MV-4-11 (cell line): ENCODE results near the gene TPST2.
"Not testable (repeated sequence)": the region's sequence is repeated elsewhere in the genome, so short reads cannot be mapped to it uniquely, and the experiment has no call there.

ENCODE experiments used
- DNase-seq: peaks from one replicate; lab custom pipeline; 2025; lab: John Stamatoyannopoulos, UW

The TPST2 gene

DNA sequence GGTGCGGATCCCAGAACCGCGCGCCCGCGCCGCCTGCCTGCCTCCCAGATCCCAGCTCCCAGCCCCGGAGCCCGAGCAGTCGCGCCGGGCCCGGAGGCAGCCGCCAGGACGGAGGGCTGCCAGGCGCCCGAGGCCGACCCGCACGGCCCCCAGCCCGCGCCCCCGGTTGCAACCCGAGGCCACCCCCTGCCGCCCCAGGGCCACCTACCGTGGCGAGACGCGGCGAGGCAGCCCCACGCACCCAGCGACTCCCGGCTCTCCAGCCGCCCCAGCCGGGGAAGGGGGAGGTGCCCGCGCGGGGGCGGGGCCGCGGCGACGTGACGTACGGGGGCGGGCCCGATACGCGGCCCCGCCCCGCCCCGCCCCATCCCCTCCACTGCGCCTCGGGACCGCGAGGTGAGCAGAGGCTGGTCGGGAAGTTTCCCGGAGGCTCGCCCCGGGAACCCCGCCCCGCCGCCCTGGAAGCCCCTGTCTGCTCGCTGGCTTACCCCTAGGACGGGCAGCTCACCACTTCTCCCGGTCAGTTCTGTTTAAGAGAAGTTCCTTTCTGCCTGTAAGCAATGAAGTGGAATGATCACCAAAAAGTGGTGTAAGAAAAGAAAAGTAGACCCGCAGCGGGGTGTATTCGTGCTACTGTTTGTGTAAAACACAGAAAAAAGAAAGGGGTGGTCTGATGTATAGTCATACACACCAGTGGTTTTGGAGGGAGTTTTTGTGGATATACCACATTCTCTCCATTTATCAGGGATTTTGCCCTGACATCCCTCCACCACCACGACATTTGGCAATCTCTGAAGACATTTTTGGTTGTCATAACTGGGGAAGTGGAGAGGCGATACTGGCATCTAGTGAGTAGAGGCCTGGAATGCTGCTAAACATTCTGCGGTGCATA, at the start of gene TPST2:
TSS of gene TPST2 (minus strand) at position 288 of the 892 bp plus-strand sequence. CDS start 48,502 bp downstream, outside the sequence.
- peak; percentile 59 for DNase-seq

DNA sequence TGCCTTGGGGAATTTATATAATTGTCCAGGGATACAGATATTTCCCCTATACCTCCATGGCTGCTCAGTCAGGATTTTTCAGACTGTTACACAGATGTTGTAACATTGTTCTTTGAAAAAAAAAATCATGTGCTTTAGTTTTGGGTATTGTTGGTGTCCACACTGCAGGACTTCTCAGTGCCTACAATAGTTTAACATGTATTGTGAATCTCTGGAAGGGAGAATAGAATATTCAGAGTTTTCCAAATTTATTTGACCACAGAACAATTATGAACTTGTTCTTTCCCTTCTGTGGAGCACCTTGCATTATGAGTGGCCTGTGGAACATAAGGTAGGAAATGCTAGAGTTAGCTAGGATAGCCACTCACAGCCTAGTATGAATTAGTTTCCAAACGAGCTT, 46.4 kb upstream of the TPST2 start:
- no peak for DNase-seq

DNA sequence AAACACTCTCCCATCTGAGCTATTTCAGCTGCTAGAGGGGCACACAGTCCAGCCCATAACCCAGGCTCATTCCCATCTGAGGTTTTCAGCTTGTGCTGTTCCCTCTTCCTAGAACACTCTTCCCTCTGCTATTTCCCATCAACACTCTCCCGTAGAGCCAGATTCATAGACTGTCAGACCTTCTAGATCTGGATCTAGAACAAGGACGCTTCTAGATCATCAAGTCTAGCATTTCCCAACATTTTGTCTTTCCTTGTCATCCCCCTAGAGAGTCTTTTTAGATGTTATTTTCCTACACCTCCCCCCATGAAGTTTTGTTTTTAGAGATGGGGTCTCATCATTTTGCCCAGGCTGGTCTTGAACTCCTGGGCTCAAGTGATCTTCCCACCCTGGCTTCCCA, 45.2 kb upstream of the TPST2 start:
- DNase-seq, result no peak

DNA sequence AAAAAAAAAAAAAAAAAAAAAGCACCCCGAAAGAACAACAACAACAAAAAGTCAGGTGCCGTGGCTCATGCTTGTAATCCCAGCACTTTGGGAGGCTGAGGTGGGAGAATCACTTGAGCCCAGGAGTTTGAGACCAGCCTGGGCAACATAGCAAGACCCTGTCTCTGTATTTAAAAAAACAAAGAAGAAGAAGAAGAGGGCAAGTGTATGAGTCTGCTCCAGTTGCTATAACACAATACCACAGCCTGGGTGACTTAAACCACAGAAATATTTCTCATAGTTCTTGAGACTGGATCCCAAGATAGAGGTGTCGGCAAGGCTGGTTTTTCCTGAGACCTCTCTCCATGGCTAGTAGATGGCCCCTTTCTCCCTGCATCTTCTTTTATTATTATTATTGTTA, 44.3 kb upstream of the TPST2 start:
- no peak for DNase-seq

DNA sequence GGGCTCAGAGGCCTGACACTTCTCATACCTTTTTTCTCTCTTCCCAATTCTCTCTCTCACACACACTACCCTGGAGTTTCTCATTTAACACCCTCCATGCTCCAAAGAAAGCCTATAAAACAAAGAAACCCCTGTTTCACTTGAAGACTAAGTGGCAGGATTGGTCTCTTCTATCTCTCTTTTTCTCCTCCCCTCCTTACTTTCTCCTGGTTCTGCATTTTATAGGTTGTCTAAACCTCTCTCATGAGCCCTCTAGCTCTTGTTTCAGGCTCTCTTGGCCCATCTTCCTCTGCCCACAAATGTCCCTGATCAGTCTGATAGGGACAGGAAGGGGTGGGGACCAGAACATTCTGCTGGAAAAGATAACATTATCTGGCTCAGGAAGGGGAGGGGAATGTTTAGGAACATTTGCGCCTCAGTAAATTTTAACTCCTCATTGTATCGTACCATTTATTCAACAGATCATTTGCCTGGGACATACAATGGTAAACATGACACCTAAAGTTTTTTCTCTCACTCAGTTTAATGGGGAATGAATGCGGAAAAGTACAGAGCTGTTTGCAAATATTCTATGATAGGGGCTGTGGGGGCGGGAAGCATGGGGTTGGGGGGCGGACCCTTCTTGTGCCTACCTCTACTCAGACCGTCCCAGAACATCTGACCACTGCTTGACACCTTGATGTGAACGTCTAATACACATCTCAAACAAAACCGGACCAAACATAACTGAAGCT, 42.7 kb upstream of the TPST2 start:
- DNase-seq, result no peak

DNA sequence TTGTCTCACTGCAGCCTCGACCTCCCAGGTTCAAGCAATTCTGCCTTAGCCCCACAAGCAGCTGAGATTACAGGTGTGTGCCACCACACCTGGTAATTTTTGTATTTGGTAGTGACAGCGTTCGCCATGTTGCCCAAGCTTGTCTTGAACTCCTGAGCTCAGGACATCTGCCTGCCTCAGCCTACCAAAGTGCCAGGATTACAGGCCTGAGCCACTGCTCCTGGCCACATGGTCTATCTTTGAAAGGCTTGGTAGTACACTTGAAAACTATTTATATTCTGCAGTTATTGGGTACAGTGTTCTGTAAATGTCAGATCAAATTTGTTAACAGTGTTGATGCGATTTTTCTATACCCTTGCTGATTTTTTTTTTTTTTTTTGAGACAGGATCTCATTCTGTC, 41.4 kb upstream of the TPST2 start:
- no peak for DNase-seq

DNA sequence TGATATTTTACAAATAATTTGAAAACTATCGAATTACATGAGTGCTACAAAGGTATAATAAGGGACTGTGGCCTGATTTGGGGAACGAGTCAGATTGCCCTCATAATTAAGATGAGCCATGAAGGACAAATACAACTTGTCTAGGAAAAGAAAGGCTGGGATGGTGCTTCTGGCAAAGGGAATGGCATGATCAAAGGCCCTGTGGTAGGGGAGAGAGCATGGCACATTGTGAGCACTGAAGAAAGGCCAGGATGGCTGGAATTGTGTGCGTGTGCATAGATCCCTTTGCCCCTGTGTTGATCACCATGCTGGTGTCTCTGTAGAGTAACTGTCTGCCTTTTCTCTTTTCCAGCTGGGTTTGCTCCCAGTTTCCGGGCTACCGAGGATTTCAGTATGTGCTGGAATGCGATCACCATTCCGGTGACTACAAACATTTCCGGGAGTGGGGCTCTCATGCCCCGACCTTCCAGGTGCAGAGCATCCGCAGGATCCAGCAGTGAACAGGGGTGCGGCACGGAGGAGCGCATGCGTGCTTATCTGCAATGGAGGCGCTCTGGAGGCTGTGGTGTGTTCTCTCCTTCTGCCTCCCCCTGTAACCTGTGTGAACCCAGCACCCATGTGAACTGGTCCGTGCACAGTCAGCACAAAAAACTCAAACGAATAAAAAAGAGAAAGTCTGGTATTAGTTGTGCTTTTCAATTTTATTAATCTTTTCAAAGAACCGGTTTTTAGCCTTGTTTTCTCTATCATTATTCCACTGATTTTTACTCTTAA, 40.2 kb upstream of the TPST2 start:
- DNase-seq, result no peak

DNA sequence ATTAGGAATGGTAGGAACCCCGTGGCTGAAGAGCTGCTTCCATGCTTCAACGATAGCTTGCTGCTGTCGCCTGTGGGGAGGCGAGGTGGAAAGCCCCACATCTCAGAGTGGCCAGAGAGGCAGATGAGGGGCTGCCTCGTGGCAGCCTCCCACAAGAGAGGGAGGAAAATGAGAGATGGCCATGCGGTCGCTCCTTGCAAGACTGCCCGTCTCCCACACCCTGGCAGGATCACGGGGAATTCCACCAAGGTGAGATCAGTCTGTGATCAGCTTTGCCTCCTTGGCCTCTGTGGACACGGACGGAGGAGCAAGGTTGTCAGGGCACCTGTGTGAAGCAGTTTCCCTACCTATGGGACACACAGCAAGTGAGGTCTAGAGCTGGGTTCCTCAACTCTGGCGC, 34.9 kb upstream of the TPST2 start:
- DNase-seq, result no peak

DNA sequence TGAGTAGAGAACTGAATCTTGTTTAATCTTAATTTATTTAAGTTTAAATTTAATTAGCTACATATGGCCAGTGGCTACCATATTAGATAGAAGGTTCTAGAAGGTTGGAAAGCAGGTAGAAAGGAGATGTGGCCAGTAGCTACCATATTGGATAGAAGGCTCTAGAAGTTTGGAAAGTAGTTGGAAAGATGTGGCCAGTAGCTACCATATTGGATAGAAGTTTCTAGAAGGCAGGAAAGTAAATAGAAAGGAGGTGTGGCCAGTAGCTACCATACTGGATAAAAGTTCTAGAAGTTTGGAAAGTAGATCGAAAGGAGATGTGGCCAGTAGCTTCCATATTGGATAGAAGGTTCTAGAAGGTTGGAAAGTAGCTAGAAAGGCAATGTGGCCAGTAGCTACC, 34.1 kb upstream of the TPST2 start:
- DNase-seq, result no peak

DNA sequence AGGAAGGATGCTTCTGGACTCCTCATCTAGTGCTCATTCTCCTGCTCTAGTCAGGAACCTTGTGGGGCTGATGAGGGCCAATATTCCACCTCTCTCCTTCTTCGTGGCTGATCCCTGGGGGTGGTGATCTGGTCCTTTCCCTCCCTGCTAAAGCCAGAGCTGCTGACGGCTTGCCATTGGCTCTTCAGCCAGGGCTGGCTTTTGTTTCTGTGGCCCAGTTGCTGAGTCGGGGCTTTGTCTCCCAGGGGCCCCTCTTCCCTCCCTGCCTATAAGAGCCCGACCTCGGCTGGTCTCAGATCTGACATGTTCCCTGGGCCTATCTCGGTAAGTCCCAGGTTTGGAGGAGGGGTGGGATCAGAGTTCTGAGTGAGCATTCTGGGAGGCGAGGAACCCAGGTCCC, 31.7 kb upstream of the TPST2 start, which contains the start of gene CRYBA4:
TSS of gene CRYBA4 (plus strand) at position 301 of the 400 bp plus-strand sequence. CDS start 634 bp downstream, outside the sequence.
- no peak for DNase-seq

DNA sequence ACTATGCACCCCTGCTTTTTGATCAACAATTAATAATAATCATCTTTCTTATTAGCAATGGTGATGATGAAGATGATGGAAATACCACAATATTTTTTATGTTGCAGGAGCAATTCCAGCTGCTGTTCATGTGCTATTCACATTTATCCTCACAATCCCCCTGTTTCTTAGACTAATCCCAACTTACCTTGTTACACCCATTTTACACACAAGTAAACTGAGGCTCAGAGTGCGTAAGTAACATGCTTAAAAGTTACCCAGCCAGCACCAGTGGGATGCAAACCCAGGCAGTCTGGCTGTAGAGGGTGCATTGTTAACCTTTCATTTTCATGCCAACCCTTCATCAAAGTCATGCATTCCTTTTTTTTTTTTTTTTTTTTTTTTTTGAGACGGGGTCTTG, 30.3 kb upstream of the TPST2 start:
- DNase-seq, result no peak

DNA sequence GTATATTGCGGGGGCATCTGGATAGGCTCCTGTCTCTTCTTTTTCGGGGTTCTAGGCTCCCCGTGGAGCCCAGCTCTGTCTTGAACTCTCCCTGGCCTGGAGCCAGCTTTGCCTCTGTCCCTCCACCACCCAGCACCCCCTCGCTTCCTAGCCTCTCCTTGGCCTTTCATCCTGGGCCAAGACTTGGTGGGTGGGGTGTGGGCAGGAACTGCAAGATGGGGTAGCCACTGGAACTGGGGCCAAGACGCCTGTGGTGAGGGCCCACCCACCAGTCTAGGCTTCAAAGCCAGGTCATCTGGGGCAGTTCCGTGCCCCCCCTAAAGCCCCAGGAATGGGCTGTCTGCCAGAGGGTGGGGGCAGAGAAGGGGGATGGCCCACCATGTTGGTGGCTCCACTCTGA, 29.6 kb upstream of the TPST2 start:
- DNase-seq, result no peak

DNA sequence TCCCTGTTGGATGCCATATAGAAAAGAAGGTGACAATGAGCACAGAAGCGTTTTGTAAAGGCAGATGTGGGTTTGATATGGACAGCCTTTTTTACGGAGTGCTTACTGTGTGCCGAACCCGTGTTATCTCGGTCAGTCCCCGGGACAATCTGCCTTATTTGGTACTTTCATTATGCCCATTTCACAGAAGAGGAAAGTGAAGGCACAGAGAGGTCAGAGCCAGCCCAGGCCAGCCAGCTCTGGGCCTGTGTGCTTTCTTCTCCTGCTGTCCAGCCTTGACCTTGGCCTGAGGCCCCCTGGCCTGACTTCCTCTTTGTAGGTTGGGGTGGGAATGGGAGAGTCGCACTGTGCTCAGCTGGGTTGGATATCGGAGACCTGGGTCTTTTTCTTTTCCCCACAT, 28.5 kb upstream of the TPST2 start:
- DNase-seq, result no peak

DNA sequence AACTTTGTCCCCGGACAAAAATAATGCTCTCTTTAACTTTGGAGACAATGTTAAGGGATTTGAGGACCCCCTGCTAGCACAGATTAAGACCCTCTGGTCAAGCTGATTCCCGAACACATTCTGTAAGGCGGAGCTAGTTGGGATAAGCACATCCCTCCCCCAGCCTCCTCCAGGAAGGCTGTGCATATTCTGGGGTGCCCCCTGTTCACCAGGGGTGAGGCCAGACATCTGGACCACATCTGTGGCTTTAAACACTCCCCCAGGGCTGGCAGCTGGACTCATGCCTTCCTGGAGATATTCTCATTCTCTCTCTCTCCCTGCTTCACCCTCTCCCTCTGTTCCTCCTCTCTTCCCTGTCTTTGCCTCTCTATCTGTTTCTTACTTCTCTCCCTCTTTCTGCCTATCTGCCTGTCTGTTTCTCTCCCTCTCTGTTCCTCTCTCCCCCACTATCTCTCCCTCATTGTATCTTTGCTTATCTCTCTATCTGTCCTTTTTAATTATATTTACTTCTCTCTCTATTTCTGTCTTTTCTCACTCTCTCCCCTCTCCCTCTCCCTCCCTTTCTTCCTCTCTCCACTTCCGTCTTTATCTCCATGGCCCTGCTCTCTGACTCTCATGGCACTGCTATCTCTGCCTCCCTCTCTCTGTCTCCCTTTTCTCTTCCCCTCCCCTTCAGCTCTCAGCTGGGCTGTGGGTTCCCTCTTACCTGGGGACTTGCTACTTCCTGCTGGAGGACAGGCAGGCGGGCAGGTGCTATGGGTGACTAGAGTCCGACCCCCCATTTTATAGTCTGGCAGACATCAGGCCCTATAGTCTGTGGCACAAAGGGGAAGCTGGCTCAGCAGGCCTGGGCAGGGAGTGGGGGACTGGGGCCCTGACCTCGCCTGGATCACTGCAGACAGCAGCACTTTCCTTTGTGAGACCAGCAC, 27.6 kb upstream of the TPST2 start, which contains the start of gene CRYBB1:
TSS of gene CRYBB1 (minus strand) at position 757 of the 929 bp plus-strand sequence. CDS start 1,708 bp downstream, outside the sequence.
- DNase-seq, result peak; percentile 50

DNA sequence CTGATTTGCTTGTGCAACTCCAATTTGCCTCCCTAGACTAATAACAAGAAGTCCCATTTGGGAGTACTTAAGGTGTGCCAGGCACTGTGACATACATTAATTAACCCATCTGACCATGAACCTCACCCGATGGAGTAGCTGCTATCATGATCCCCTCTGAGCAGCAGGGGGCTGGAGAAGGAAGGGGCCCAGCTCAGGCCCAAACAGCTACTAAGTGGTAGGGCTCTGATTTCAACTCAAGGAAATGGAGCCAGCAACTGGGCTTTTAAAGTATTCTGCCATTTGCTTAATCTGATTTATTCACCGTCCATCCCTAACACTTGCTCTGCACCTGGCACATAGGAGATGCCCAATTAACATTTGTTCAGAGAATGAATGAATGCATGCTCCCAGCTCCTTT, 26.7 kb upstream of the TPST2 start:
- DNase-seq, result no peak

DNA sequence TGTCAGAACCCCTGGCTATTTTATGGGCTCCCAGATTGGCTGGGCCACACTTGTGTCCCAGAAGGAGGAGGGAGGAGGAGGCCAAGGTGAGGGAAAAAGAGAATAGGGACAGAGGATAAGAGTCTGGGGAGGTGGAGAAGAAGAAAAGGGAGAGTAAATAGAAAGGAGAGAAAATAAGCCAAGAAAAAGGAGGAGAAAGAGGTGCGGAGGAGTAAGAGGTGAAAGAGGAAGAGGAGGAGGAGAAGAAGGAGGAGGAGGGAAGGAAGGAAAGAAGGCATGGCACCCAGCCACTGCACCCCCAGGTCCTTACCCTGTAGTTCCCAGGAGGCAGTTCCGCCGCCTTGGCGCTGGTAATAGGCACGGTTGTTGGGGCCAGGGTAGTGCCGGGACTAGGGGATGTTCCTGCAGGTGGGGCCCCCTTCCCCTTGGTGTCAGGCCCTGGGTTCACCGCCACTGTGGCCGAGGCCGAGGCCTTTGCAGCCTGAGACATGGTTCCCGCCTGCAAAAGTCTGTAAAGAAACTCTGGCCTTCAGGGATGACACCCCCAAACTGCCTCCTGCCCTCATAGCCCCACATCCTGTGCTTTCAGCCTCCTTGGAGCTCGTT, 26.0 kb upstream of the TPST2 start:
- no peak for DNase-seq

DNA sequence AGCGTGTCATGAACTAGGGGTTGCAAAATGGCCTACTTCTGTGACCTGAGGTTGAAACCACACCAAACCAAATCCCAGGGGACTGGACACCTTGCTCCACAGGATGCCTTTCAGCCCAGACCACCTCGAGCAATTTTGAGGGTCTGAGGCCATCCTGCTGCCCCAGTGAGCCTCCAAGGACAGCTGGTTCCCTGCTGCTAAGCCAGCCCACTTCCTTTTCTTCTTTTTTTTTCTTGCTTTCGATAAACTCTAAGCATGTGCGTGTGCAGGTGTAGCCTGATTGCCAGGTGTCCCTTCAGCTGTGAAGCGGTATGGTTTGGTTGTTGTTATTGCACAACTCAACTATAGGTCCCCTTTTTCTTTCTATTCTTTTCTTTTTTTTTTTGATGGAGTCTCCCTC, 25.2 kb upstream of the TPST2 start:
- peak; percentile 61 for DNase-seq

DNA sequence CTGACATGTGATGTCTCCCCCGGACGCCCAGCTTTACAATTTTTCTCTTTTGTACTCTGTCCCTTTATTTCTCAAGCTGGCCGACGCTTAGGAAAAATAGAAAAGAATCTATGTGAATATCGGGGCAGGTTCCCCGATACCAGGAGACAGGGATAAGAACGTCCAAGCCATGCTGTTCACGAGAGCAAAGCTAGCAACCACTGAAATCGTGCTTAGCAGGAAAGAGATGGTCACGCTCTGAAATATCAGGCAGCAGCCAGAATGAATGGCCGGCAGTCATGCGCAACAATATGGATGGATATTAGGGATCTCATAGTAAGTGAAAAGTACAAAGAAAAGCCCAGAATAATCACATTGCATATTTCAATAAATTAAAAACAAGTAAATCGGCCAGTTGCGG, 24.4 kb upstream of the TPST2 start:
- no peak for DNase-seq

DNA sequence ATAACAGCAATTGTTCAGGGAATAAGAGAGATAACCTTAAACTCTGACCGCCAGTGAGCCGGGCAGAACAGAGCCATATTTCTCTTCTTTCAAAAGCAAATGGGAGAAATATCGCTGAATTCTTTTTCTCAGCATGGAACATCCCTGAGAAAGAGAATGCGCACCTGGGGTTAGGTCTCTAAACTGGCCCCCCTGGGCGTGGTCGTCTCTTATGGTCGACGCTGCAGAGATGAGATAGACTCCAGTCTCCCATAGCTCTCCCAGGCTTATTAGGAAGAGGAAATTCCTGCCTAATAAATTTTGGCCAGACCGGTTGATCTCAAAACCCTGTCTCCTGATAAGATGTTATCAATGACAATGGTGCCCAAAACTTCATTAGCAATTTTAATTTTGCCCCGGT, 23.8 kb upstream of the TPST2 start:
- DNase-seq, result not testable (repeated sequence)

DNA sequence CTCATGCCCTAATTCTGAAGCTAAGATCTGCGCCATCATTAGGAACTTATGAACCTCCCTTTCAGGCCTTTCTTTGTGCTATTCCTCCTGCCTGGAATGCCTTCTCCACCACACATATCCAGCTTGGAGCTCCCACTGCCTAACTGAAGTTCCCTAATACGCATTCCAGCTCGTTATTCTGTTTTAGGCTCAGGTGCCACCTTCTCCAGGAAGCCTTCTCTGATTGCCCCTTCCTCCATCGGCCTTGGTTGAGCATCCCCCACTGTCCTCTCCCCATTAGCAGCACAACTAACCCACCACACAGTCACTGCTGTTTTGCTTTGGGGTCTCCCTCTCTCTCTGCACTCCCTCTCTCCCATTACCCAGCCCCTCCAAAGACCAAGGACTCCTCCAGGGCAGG, 22.7 kb upstream of the TPST2 start:
- no peak for DNase-seq

DNA sequence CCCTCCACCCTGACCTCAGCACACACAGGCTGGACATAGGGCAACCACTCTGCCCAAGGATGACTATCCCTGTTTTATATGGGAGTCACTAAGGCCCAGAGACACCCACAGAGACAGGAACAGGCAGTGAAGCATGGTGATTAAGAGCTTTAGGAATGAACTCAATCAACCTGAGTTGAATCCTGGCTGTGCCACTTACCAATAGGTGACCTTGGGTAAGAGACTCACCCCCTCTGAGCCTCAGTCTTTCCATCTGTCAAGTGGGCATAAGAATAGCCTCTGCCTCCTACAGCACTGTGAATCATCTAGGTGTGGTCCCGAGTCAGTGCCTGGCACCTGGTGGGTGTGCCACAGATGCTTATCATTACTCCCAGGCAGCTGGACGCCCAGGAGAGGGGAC, 21.1 kb upstream of the TPST2 start:
- DNase-seq, result no peak
